ENCODE results near the gene METAP1. TPM values are rescaled to one million over a fixed set of nuclear protein-coding genes. Genes with fewer than 3 reads are reported as not detected.
"Not testable (repeated sequence)": the region's sequence is repeated elsewhere in the genome, so short reads cannot be mapped to it uniquely, and the experiment has no call there.

METAP1 gene
- polyA plus RNA-seq, 2 of the 4 experiments (the other 2 are of a cell fraction) = 68.2 to 106 TPM

GRCh38 chr4:99090481-99091215 lies 95.1 kb downstream of the METAP1 start:
- no peak overlapping the region for H3K4me3 ChIP-seq
- H3K27ac ChIP-seq = no peak overlapping the region
- TF ChIP-seq RARB (CRISPR knock-in tag; IDR thresholded peaks at IDR 0.05) (no peak), JUNB (IDR thresholded peaks at IDR 0.05) (no peak), E2F6 (IDR thresholded peaks at IDR 0.05; ENCODE audit: borderline replicate concordance, low read depth) (no peak), RAD21 (conservative IDR thresholded peaks at IDR 0.05 in 1 of 2, IDR thresholded peaks at IDR 0.05 in 1 of 2) (no peak), HDAC2 (IDR thresholded peaks at IDR 0.05) (no peak), MYC (IDR thresholded peaks at IDR 0.05; ENCODE audit: borderline replicate concordance, low read length) (no peak), POLR2A (IDR thresholded peaks at IDR 0.05; ENCODE audit: low read length) (no peak), CTCF (IDR thresholded peaks at IDR 0.05) (no peak), FOSB (CRISPR knock-in tag; IDR thresholded peaks at IDR 0.05) (no peak), NPAS2 (CRISPR knock-in tag; IDR thresholded peaks at IDR 0.05; ENCODE audit: borderline replicate concordance) (no peak), RNF2 (IDR thresholded peaks at IDR 0.05; ENCODE audit: borderline replicate concordance, low read depth) (no peak), JUN (IDR thresholded peaks at IDR 0.05) (no peak), ZFP36 (IDR thresholded peaks at IDR 0.05; ENCODE audit: borderline replicate concordance, partially characterized antibody) (no peak), ZC3H11A (IDR thresholded peaks at IDR 0.05) (no peak)
- ATAC-seq (no peak), FAIRE-seq (no peak), DNase-seq (ENCODE audit: low read depth in 1 of 2, low spot score in 1 of 2) (no peak)
- peaks cover 16% of the 10 kb centered on the region for H3K4me1 ChIP-seq
- WGBS (ENCODE audit: missing lambda C conversion rate) = 91% methylated on average over 2 of the region's 2 CpGs
- H3K4me2 ChIP-seq = peak overlapping the region; percentile 87; the same call in 2 of the 3 replicates
- POLR2A ChIA-PET = no interaction called here
- H3K9me3 ChIP-seq = no peaks in the 10 kb centered on the region
- CTCF ChIA-PET = interaction anchor here (1.1 kb wide), 1 partner anchor 35 kb away, joined by 3 read pairs; no protein-coding TSS in a partner anchor

- WGBS (ENCODE audit: missing lambda C conversion rate) = 61% methylated on average over 2 of the region's 2 CpGs
- ChIA-PET CTCF (interaction anchor here (1.1 kb wide), 1 partner anchor 35 kb away, joined by 3 read pairs; no protein-coding TSS in a partner anchor), POLR2A (no interaction called here)
- FAIRE-seq (no peak), DNase-seq (ENCODE audit: low read depth in 1 of 2, low spot score in 1 of 2) (no peak), ATAC-seq (no peak)
- H3K4me1 ChIP-seq = peaks cover 14% of the 10 kb centered on the region
- H3K4me2 ChIP-seq = no peak overlapping the region
- no peak overlapping the region for H3K4me3 ChIP-seq
- H3K27ac ChIP-seq = no peak overlapping the region
- H3K9me3 ChIP-seq = no peaks in the 10 kb centered on the region
- TF ChIP-seq KDM5A (IDR thresholded peaks at IDR 0.05) (no peak), HOXB5 (CRISPR knock-in tag; IDR thresholded peaks at IDR 0.05) (no peak)
Observed at GRCh38 chr4:99091216-99091575, 95.7 kb downstream of the METAP1 start.

GRCh38 chr4:99091841-99092240 lies 96.3 kb downstream of the METAP1 start:
- ATAC-seq; DNase-seq (ENCODE audit: low read depth in 1 of 2, low spot score in 1 of 2); CTCF ChIA-PET; H3K4me3 ChIP-seq; POLR2A ChIA-PET; FAIRE-seq; H3K9me3 ChIP-seq; H3K27ac ChIP-seq; H3K4me2 ChIP-seq: not testable (repeated sequence)
- peaks cover 10% of the 10 kb centered on the region; the same call in 2 of the 3 replicates for H3K4me1 ChIP-seq
- whole genome bisulfite sequencing (ENCODE audit: missing lambda C conversion rate) = 95% methylated on average over 2 of the region's 2 CpGs

- CTCF ChIA-PET = no interaction called here
- FAIRE-seq (no peak), ATAC-seq (no peak), DNase-seq (ENCODE audit: low read depth in 1 of 2, low spot score in 1 of 2) (no peak)
- Histone ChIP-seq H3K4me3 (no peak overlapping the region), H3K9me3 (no peaks in the 10 kb centered on the region), H3K27ac (no peak overlapping the region), H3K4me2 (peak overlapping the region; percentile 60), H3K4me1 (no peaks in the 10 kb centered on the region)
- POLR2A ChIA-PET = no interaction called here
- no peak for TF ChIP-seq CHD2 (IDR thresholded peaks at IDR 0.05; ENCODE audit: low read length, partially characterized antibody)
- no peak for TF ChIP-seq HEYL (CRISPR knock-in tag; IDR thresholded peaks at IDR 0.05)
- 21% methylated on average over 9 of the region's 12 CpGs for WGBS (ENCODE audit: missing lambda C conversion rate)
Observed at GRCh38 chr4:99099311-99099710, 103.8 kb downstream of the METAP1 start.

- 60% methylated on average over 5 of the region's 5 CpGs for WGBS (ENCODE audit: missing lambda C conversion rate)
- not testable (repeated sequence) for H3K27ac ChIP-seq; DNase-seq (ENCODE audit: low read depth in 1 of 2, low spot score in 1 of 2); H3K9me3 ChIP-seq; H3K4me1 ChIP-seq; ATAC-seq; FAIRE-seq; H3K4me3 ChIP-seq
- POLR2A ChIA-PET = interaction anchor here (1.6 kb wide), 1 partner anchor 11 kb away, joined by 5 read pairs; the partner anchor contains the start of gene ADH5
- CTCF ChIA-PET = interaction anchor here (1.2 to 1.7 kb wide), 2 partner anchors 10 to 363 kb away, joined by 3 to 4 read pairs; no protein-coding TSS in a partner anchor
- H3K4me2 ChIP-seq = peak overlapping the region; percentile 60; the same call in 2 of the 3 replicates
Observed at GRCh38 chr4:99099814-99100213, 104.3 kb downstream of the METAP1 start.

All from A549 (cell line).